HEK293 (cell line): ENCODE results near the gene SLC38A9.

ENCODE experiments used
- CTCF ChIA-PET: fragments of 350-600 bp; formaldehyde crosslinking; extraction: SDS; loops from one replicate; lab custom pipeline; 2021; ENCODE audit warnings: antibody characterized with exemption; lab: Yijun Ruan, JAX
- POLR2A ChIA-PET: fragments of 300-600 bp; formaldehyde crosslinking; extraction: SDS; loops from one replicate; lab custom pipeline; 2020; ENCODE audit warnings: antibody characterized with exemption, inconsistent platforms; lab: Yijun Ruan, JAX
- H3K27ac ChIP-seq: fragments of 200-500 bp; sonication (Bioruptor generic); 2 replicates; pipeline ENCODE4 v1.5.1; 2014; ENCODE audit warnings: low read depth, low read length, control low read depth, inconsistent platforms; ENCODE audit errors: extremely low read depth
- H3K36me3 ChIP-seq, 2 experiments: fragments of 200-500 bp in 1 of 2; sonication (Bioruptor generic) in 1 of 2; 1 replicate in 1 of 2; 2 replicates in 1 of 2; pipeline ENCODE4 v1.5.1; 2014 to 2017; ENCODE audit warnings: inconsistent platforms in 2 of 2, low read length in 2 of 2; ENCODE audit not compliant: control insufficient read depth in 2 of 2, insufficient read depth in 1 of 2
- H3K4me1 ChIP-seq: fragments of 200-500 bp; sonication (Bioruptor generic); 2 replicates; pipeline ENCODE4 v1.5.1; 2014; ENCODE audit warnings: mild to moderate bottlenecking, low read length, inconsistent platforms; ENCODE audit not compliant: control insufficient read depth, insufficient read depth
- H3K4me3 ChIP-seq: 2 replicates; pipeline ENCODE4 v1.5.1; 2011; ENCODE audit warnings: low read depth, mild to moderate bottlenecking, control low read depth, low read length, moderate library complexity
- H3K9me3 ChIP-seq: fragments of 200-500 bp; sonication (Bioruptor generic); 2 replicates; pipeline ENCODE4 v1.5.1; 2014; ENCODE audit warnings: low read depth, low read length, inconsistent platforms; ENCODE audit not compliant: control insufficient read depth, insufficient read depth
- CTCF ChIP-seq: fragments of 450-650 bp; formaldehyde crosslinking; IDR thresholded peaks from 2 replicates; pipeline ENCODE4 v1.5.1; 2016; ENCODE audit warnings: missing biosample characterization, missing genetic modification characterization
- FEZF1 ChIP-seq: fragments of 450-650 bp; formaldehyde crosslinking; IDR thresholded peaks from 2 replicates; pipeline ENCODE4 v1.5.1; 2016; ENCODE audit warnings: missing biosample characterization, missing genetic modification characterization
- GLI4 ChIP-seq: fragments of 450-650 bp; formaldehyde crosslinking; IDR thresholded peaks from 2 replicates; pipeline ENCODE4 v1.5.1; 2016; ENCODE audit warnings: missing biosample characterization, missing genetic modification characterization
- IKZF3 ChIP-seq: fragments of 450-650 bp; IDR thresholded peaks from 2 replicates; pipeline ENCODE4 v1.5.0; 2018; ENCODE audit warnings: missing biosample characterization, mild to moderate bottlenecking, missing genetic modification characterization, moderate library complexity
- ZBTB48 ChIP-seq: fragments of 450-650 bp; formaldehyde crosslinking; IDR thresholded peaks from 2 replicates; pipeline ENCODE4 v1.5.1; 2016; ENCODE audit warnings: missing biosample characterization, missing genetic modification characterization
- ZEB2 ChIP-seq: fragments of 450-650 bp; formaldehyde crosslinking; IDR thresholded peaks from 2 replicates; pipeline ENCODE4 v1.5.1; 2016; ENCODE audit warnings: missing biosample characterization, missing genetic modification characterization
- ZNF24 ChIP-seq: fragments of 450-650 bp; formaldehyde crosslinking; IDR thresholded peaks from 2 replicates; pipeline ENCODE4 v1.5.1; 2016; ENCODE audit warnings: missing biosample characterization, missing genetic modification characterization
- ZNF529 ChIP-seq: fragments of 450-650 bp; formaldehyde crosslinking; IDR thresholded peaks from 2 replicates; pipeline ENCODE4 v1.5.1; 2017; ENCODE audit warnings: missing genetic modification characterization, missing biosample characterization; ENCODE audit not compliant: insufficient replicate concordance
- ZNF561 ChIP-seq: fragments of 450-650 bp; IDR thresholded peaks from 2 replicates; pipeline ENCODE4 v1.5.1; 2018; ENCODE audit warnings: missing biosample characterization, missing genetic modification characterization, borderline replicate concordance
- ZNF600 ChIP-seq: fragments of 450-650 bp; formaldehyde crosslinking; IDR thresholded peaks from 2 replicates; pipeline ENCODE4 v1.5.1; 2016; ENCODE audit warnings: missing biosample characterization, missing genetic modification characterization
- ZNF610 ChIP-seq: fragments of 450-650 bp; formaldehyde crosslinking; IDR thresholded peaks from 2 replicates; pipeline ENCODE4 v1.5.1; 2016; ENCODE audit warnings: missing biosample characterization, missing genetic modification characterization, borderline replicate concordance
- ZNF621 ChIP-seq: fragments of 450-650 bp; formaldehyde crosslinking; IDR thresholded peaks from 2 replicates; pipeline ENCODE4 v1.5.1; 2017; ENCODE audit warnings: missing biosample characterization, missing genetic modification characterization
- ZNF624 ChIP-seq: fragments of 450-650 bp; formaldehyde crosslinking; IDR thresholded peaks from 2 replicates; pipeline ENCODE4 v1.5.1; 2017; ENCODE audit warnings: missing biosample characterization, missing genetic modification characterization
- ZNF660 ChIP-seq: fragments of 450-650 bp; IDR thresholded peaks from 2 replicates; pipeline ENCODE4 v1.5.1; 2018; ENCODE audit warnings: missing biosample characterization, mild to moderate bottlenecking, missing genetic modification characterization
- ZNF692 ChIP-seq: fragments of 450-650 bp; formaldehyde crosslinking; IDR thresholded peaks from 2 replicates; pipeline ENCODE4 v1.5.1; 2016; ENCODE audit warnings: missing biosample characterization, missing genetic modification characterization
- ZSCAN16 ChIP-seq: fragments of 450-650 bp; formaldehyde crosslinking; IDR thresholded peaks from 2 replicates; pipeline ENCODE4 v1.5.1; 2016; ENCODE audit warnings: missing biosample characterization, missing genetic modification characterization

The SLC38A9 gene

GRCh38 chr5:55610542-55610941 is 101.6 kb downstream of the SLC38A9 start:
- Histone ChIP-seq H3K9me3 (no peaks in the 10 kb centered on the region), H3K4me3 (no peak overlapping the region), H3K4me1 (no peaks in the 10 kb centered on the region), H3K27ac (no peak overlapping the region), H3K36me3 (no peaks in the 10 kb centered on the region)
- TF ChIP-seq ZNF621 (tag by site-specific recombination) (no peak), ZNF529 (tag by site-specific recombination) (no peak), ZNF624 (tag by site-specific recombination) (no peak), FEZF1 (no peak), ZSCAN16 (tag by site-specific recombination) (no peak), ZNF692 (tag by site-specific recombination) (no peak), GLI4 (tag by site-specific recombination) (no peak), ZNF660 (tag by site-specific recombination) (no peak), ZNF610 (tag by site-specific recombination) (no peak)
- ChIA-PET CTCF (interaction anchor here (0.6 kb wide), 1 partner anchor 91 kb away, joined by 3 read pairs; no protein-coding TSS in a partner anchor), POLR2A (no interaction called here)

- Histone ChIP-seq H3K36me3 (no peaks in the 10 kb centered on the region), H3K4me1 (no peaks in the 10 kb centered on the region), H3K4me3 (no peak overlapping the region), H3K9me3 (no peaks in the 10 kb centered on the region), H3K27ac (no peak overlapping the region)
- TF ChIP-seq ZNF600 (no peak), CTCF (tag by site-specific recombination) (no peak), ZNF561 (tag by site-specific recombination) (no peak), ZEB2 (tag by site-specific recombination) (no peak), ZBTB48 (tag by site-specific recombination) (no peak)
- ChIA-PET POLR2A (no interaction called here), CTCF (interaction anchor here (0.6 to 0.7 kb wide), 2 partner anchors 19 to 20 kb away, joined by 3 to 5 read pairs; no protein-coding TSS in a partner anchor)
Observed at GRCh38 chr5:55609413-55609812, 102.7 kb downstream of the SLC38A9 start.

GRCh38 chr5:55608595-55609349 is 103.4 kb downstream of the SLC38A9 start:
- CTCF ChIA-PET, result interaction anchor here (0.7 kb wide), 1 partner anchor 21 kb away, joined by 3 read pairs; no protein-coding TSS in a partner anchor
- no peaks in the 10 kb centered on the region for H3K36me3 ChIP-seq
- H3K4me3 ChIP-seq, result no peak overlapping the region
- TF ChIP-seq IKZF3 (tag by site-specific recombination) (no peak), ZNF24 (tag by site-specific recombination) (no peak)
- TF ChIP-seq, all 188 proteins: peak for 0
- POLR2A ChIA-PET, result interaction anchor here (0.6 kb wide), 1 partner anchor 105 kb away, joined by 4 read pairs; no protein-coding TSS in a partner anchor
- no peak overlapping the region for H3K27ac ChIP-seq
- H3K9me3 ChIP-seq, result no peaks in the 10 kb centered on the region
- H3K4me1 ChIP-seq, result no peaks in the 10 kb centered on the region
